GM12874 (cell line): ENCODE data around the gene EXD2.
A peak's percentile ranks its signal among the peaks of the same experiment; 100 is the strongest.

ENCODE experiments used
- CTCF ChIP-seq: IDR thresholded peaks from 2 replicates; pipeline ENCODE4 v1.5.1; 2011; ENCODE audit warnings: low read depth, mild to moderate bottlenecking, control low read depth, low read length, moderate library complexity; ENCODE audit not compliant: insufficient read depth

The EXD2 gene

DNA sequence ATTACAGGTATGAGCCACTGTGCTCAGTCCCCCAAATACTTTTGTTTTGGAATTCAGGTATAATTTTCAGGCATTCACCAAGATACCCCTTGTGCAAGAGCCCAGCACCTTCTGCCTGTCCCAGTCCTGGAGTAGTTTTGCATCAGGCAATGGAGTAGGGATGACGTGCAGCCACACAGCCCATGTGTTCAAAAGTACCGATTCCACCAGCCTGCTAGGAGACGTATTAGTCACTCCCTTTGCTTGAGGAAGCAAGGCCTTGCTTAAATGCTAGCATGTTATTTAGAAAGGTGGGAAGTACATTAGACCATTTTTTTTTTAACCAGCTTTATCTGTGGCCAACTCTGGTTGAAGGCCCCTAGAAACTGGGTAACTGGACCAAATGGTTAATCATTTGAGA is 53.6 kb downstream of the EXD2 start:
- no peak for TF ChIP-seq CTCF

- no peak for TF ChIP-seq CTCF
Observed at GRCh38 chr14:69246331-69246730, 55.0 kb downstream of the EXD2 start.

DNA sequence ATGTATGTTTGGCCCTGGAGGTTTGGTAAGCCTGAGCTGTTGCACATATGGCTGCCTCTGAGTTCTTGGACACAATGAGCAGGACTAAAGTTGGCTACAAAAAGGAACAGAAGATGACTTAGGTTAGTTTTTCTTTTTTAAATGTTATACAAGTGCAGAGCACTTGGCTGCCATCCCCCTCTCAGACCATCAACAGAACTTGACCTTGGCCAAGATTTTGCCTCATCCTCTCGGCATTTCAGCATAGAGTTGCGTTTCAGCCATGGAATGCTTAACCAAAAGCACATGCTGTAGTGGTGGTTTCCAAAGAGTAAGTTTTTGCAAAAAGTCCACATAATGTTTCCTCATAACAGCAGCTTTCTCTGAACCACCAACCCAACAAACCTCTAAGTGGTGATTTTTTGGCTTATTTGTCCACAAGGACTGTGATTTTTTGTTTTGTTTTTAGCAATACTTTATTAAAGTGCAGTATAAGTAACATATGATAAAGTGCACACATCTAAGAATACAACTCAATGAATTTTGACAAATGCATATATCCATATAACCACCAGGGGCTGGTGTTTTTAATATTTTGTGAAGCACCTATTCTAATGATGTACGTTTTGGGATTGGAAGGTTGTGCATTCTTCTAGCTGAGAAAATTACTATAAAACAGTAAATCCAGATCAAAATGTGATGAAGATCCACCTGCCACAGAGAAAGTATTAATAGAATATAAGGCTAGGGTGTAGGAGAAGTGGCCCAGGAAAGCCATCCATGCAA is 56.6 kb downstream of the EXD2 start:
- TF ChIP-seq CTCF = no peak

DNA sequence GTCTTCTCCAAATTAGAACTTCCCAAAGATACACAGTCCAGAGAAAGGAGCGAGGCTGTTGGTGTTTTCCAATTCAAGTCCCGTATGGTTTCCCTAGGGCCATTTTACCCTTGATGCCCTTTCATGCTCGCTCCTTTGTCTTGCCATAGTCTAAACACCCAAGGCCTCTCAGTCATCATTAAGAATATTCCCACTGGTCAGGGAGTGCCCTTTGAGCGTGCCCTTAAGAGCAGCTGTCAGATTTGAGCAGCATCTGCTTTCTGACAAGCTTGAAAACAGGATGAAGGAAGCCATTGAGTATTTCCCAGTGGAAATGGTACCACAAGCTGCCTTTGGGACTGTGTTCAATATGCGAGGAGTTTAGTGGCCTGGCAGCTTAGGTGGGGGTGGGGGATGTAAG is 58.3 kb downstream of the EXD2 start:
- no peak for TF ChIP-seq CTCF

DNA sequence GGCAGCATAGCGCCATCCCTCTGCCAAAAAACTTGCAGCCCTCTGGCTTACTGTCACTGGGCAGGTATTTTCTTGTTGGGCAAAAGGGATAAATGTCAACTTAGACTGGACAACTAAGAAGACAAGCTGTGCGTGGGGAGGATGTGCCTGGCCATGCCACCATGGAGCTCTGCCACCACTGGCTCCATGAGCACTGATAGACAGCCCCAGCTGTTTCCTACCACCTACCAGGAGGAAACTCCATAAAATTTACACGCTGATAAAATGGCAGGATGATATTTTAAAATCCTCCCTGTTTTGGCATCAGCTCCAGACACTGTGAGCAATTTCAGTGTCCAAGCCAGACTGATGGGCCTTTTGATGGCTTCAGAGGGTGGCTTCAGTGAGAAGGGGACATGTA is 61.6 kb downstream of the EXD2 start:
- no peak for TF ChIP-seq CTCF

DNA sequence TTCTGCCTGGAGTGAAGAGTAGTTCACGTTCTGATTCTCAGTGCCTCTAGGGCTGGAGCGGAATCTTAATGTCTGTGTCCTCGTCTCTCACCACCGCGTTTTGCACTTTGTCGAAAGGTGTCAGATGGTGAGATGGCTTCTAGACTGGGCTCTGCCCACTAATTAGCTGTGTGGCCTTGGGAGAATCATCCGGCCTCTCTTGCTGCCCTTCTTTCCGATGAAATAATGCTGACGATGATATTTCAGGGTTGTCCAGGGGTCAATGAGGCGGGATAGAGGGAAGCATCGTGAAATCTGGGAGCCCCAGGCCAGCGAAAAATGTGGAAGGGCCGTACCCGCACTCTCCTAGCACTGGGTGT is 67.8 kb downstream of the EXD2 start:
- no peak for TF ChIP-seq CTCF

GRCh38 chr14:69259527-69260189 is 68.4 kb downstream of the EXD2 start, which contains the start of gene GALNT16:
Gene GALNT16 (plus strand): TSS chr14:69260158. CDS start chr14:69260291, 133 bp downstream.
- peak; percentile 36 for TF ChIP-seq CTCF
